ENCODE results near the gene KDM4B.

GRCh38 chr19:5194641-5195040 lies 225.7 kb downstream of the KDM4B start:
- no peak for TF ChIP-seq SIN3A (IDR thresholded peaks at IDR 0.05; ENCODE audit: low read depth, low read length)
- no peak for TF ChIP-seq EP300 (IDR thresholded peaks at IDR 0.05; ENCODE audit: borderline replicate concordance in 1 of 2, control insufficient read depth in 1 of 2, low read depth in 2 of 2, low read length in 2 of 2)

All from GM12878 (cell line).